HCT116 (cell line): Measurements from ENCODE around the gene DNAJB9. TPM values are rescaled to one million over a fixed set of nuclear protein-coding genes. Genes with fewer than 3 reads are reported as not detected.

Experiments
- ATAC-seq: fragments of 200-7000 bp; cut with Tn5 transposase; 2 replicates; pipeline ENCODE4 v1.9.1; 2020; ENCODE audit warnings: mild to moderate bottlenecking, moderate library complexity
- BruUV-seq: library from RNA; stranded (reverse); fragments of 400-500 nt; replicated peaks from 2 replicates; lab custom pipeline; 2021; lab: Mats Ljungman, UMichigan
- CTCF ChIA-PET: fragments of 300-600 bp; sonication (Branson Sonifier 250); formaldehyde crosslinking; loops from one replicate; lab custom pipeline; 2021; ENCODE audit warnings: antibody characterized with exemption; lab: Charles Lee
- POLR2A ChIA-PET: fragments of 300-600, 350-600 bp; sonication (Branson Sonifier 250); formaldehyde crosslinking; loops from one replicate; lab custom pipeline; 2021; ENCODE audit warnings: antibody characterized with exemption; lab: Charles Lee
- RAD21 ChIA-PET, 2 experiments: fragments of 300-600 bp; sonication (Branson Sonifier 250); formaldehyde crosslinking; loops; one replicate each; lab custom pipeline; 2023; ENCODE audit warnings: low total read pairs in 2 of 2; ENCODE audit not compliant: uncharacterized antibody in 2 of 2, unreplicated experiment in 2 of 2, low non-redundant PET in 1 of 2; lab: Charles Lee
- DNase-seq: peaks from one replicate; pipeline ENCODE4 v3.0.0-alpha.2; 2010; ENCODE audit warnings: low read depth, low spot score
- H2AFZ ChIP-seq: fragments of 200-600 bp; shearing (Covaris generic), sonication (generic); 2 replicates; pipeline ENCODE4 v1.6.1; 2017; ENCODE audit warnings: low read depth, mixed run types, mixed read lengths, antibody characterized with exemption, low read length; ENCODE audit not compliant: poor library complexity, severe bottlenecking
- H3K27ac ChIP-seq: 2 replicates; pipeline ENCODE4 v1.5.1; 2012; ENCODE audit warnings: low read depth, low read length
- H3K27me3 ChIP-seq: fragments of 200-600 bp; sonication (generic); 2 replicates; pipeline ENCODE4 v1.6.1; 2016; ENCODE audit warnings: mixed run types, low read length, mixed read lengths; ENCODE audit not compliant: insufficient read depth
- H3K36me3 ChIP-seq, 2 experiments: fragments of 200-500 bp in 1 of 2; fragments of 200-600 bp in 1 of 2; sonication (Bioruptor generic) in 1 of 2; sonication (generic) in 1 of 2; 2 replicates each; pipeline versions ENCODE4 v1.5.1 to v1.6.1; 2014 to 2016; ENCODE audit warnings: low read length in 2 of 2, inconsistent platforms in 1 of 2, mixed read lengths in 1 of 2, mixed run types in 1 of 2; ENCODE audit not compliant: insufficient read depth in 2 of 2, control insufficient read depth in 1 of 2
- H3K4me1 ChIP-seq, 2 experiments: fragments of 200-600 bp in 1 of 2; sonication (generic) in 1 of 2; 2 replicates each; pipeline versions ENCODE4 v1.5.1 to v1.6.1; 2012 to 2017; ENCODE audit warnings: low read length in 2 of 2, inconsistent platforms in 1 of 2, mild to moderate bottlenecking in 1 of 2, mixed read lengths in 1 of 2, mixed run types in 1 of 2, moderate library complexity in 1 of 2; ENCODE audit not compliant: insufficient read depth in 2 of 2, control insufficient read depth in 1 of 2
- H3K4me2 ChIP-seq: fragments of 200-600 bp; sonication (generic); 2 replicates; pipeline ENCODE4 v1.6.1; 2017; ENCODE audit warnings: mixed run types, low read length, mixed read lengths
- H3K4me3 ChIP-seq, 2 experiments: fragments of 200-600 bp in 1 of 2; sonication (generic) in 1 of 2; replicated peaks in 1 of 2; 2 replicates each; pipeline ENCODE4 v1.5.1; 2011 to 2016; ENCODE audit warnings: low read length in 2 of 2, control low read depth in 1 of 2, low read depth in 1 of 2, mild to moderate bottlenecking in 1 of 2, mixed read lengths in 1 of 2, mixed run types in 1 of 2
- H3K79me2 ChIP-seq: fragments of 200-600 bp; sonication (generic); 2 replicates; pipeline ENCODE4 v1.6.1; 2017; ENCODE audit warnings: mild to moderate bottlenecking, mixed run types, low read length, moderate library complexity, mixed read lengths; ENCODE audit not compliant: insufficient read depth
- H3K9ac ChIP-seq: fragments of 200-600 bp; sonication (generic); 2 replicates; pipeline ENCODE4 v1.6.1; 2016; ENCODE audit warnings: low read length, mixed read lengths
- H3K9me2 ChIP-seq: fragments of 200-600 bp; sonication (generic), shearing (Covaris generic); 2 replicates; pipeline ENCODE4 v1.6.1; 2017; ENCODE audit warnings: mixed run types, mild to moderate bottlenecking, moderate library complexity; ENCODE audit not compliant: insufficient read depth
- H3K9me3 ChIP-seq, 2 experiments: fragments of 200-500 bp in 1 of 2; fragments of 200-600 bp in 1 of 2; sonication (Bioruptor generic) in 1 of 2; sonication (generic) in 1 of 2; 2 replicates each; pipeline ENCODE4 v1.6.1; 2014 to 2017; ENCODE audit warnings: low read length in 2 of 2, mixed read lengths in 2 of 2, inconsistent platforms in 1 of 2, low read depth in 1 of 2, mild to moderate bottlenecking in 1 of 2, mixed run types in 1 of 2, moderate library complexity in 1 of 2; ENCODE audit not compliant: control insufficient read depth in 1 of 2, insufficient read depth in 1 of 2
- H4K20me1 ChIP-seq: fragments of 200-600 bp; sonication (generic), shearing (Covaris generic); 2 replicates; pipeline ENCODE4 v1.6.1; 2017; ENCODE audit warnings: mixed run types, mild to moderate bottlenecking, moderate library complexity; ENCODE audit not compliant: insufficient read depth
- CBX3 ChIP-seq: IDR thresholded peaks from 2 replicates; pipeline ENCODE4 v1.6.1; 2012; ENCODE audit warnings: low read depth
- CEBPB ChIP-seq: IDR thresholded peaks from 2 replicates; pipeline ENCODE4 v1.6.1; 2012; ENCODE audit warnings: low read depth
- EGR1 ChIP-seq: IDR thresholded peaks from 2 replicates; pipeline ENCODE4 v1.6.1; 2012; ENCODE audit warnings: low read depth
- ELF1 ChIP-seq: IDR thresholded peaks from 2 replicates; pipeline ENCODE4 v1.6.1; 2012; ENCODE audit warnings: low read depth, borderline replicate concordance
- EZH2 ChIP-seq: fragments of 200-600 bp; sonication (generic); IDR thresholded peaks from 2 replicates; pipeline ENCODE4 v1.6.1; 2017; ENCODE audit warnings: antibody characterized with exemption, mixed run types
- EZH2phosphoT487 ChIP-seq: fragments of 200-600 bp; IDR thresholded peaks from 2 replicates; pipeline ENCODE4 v1.6.1; 2018; ENCODE audit warnings: antibody characterized with exemption, borderline replicate concordance
- FOSL1 ChIP-seq: IDR thresholded peaks from 2 replicates; pipeline ENCODE4 v1.6.1; 2012; ENCODE audit warnings: low read depth
- JUND ChIP-seq: IDR thresholded peaks from 2 replicates; pipeline ENCODE4 v1.6.1; 2012
- POLR2A ChIP-seq: IDR thresholded peaks from 2 replicates; pipeline ENCODE4 v1.7.0; 2011; ENCODE audit warnings: borderline replicate concordance; ENCODE audit not compliant: insufficient read depth, insufficient read length; ENCODE audit errors: extremely low read depth
- POLR2AphosphoS5 ChIP-seq: IDR thresholded peaks from 2 replicates; pipeline ENCODE4 v1.6.1; 2011; ENCODE audit warnings: mild to moderate bottlenecking, low read depth, low read length, moderate library complexity
- SIN3A ChIP-seq: IDR thresholded peaks from 2 replicates; pipeline ENCODE4 v1.6.1; 2012; ENCODE audit warnings: low read depth
- SP1 ChIP-seq: IDR thresholded peaks from 2 replicates; pipeline ENCODE4 v1.6.1; 2012; ENCODE audit warnings: low read depth
- SRF ChIP-seq: IDR thresholded peaks from 2 replicates; pipeline ENCODE4 v1.6.1; 2012; ENCODE audit warnings: low read depth
- TCF7L2 ChIP-seq: IDR thresholded peaks from 2 replicates; pipeline ENCODE4 v1.7.0; 2011; ENCODE audit warnings: borderline replicate concordance, inconsistent platforms; ENCODE audit not compliant: insufficient read depth, insufficient read length; ENCODE audit errors: extremely low read depth
- YY1 ChIP-seq: IDR thresholded peaks from 2 replicates; pipeline ENCODE4 v1.6.1; 2011; ENCODE audit warnings: low read length, low read depth, moderate library complexity, mild to moderate bottlenecking; ENCODE audit not compliant: insufficient replicate concordance; ENCODE audit errors: extremely low read depth
- ZFX ChIP-seq: fragments of 450-650 bp; IDR thresholded peaks from 2 replicates; pipeline ENCODE4 v1.6.1; 2017
- ZNF274 ChIP-seq: fragments of 200-500 bp; sonication (Bioruptor generic); IDR thresholded peaks from 2 replicates; pipeline ENCODE4 v1.6.1; 2014; ENCODE audit warnings: mild to moderate bottlenecking, low read depth, low read length, inconsistent platforms
- intact Hi-C: fragments of 100-400 bp; cut with micrococcal nuclease; formaldehyde crosslinking; loops from 2 replicates; pipeline ENCODE4 v1.10.0; 2022
- total RNA-seq: library from RNA; stranded (reverse); gene quantifications from one replicate; pipeline ENCODE4 v1.2.1, GENCODE V29; 2021; ENCODE audit not compliant: unreplicated experiment
- TF ChIP-seq, protein P1 (sequence below), 3 experiments: fragments of 200-600 bp in 1 of 3; sonication (generic) in 1 of 3; IDR thresholded peaks in 2 of 3; conservative IDR thresholded peaks in 1 of 3; 2 replicates each; pipeline ENCODE4 v1.5.1; 2012 to 2017; ENCODE audit warnings: low read depth in 2 of 3, low read length in 2 of 3, antibody characterized with exemption in 1 of 3, borderline replicate concordance in 1 of 3, control low read depth in 1 of 3, mild to moderate bottlenecking in 1 of 3, mixed read lengths in 1 of 3, mixed run types in 1 of 3, moderate library complexity in 1 of 3; ENCODE audit not compliant: insufficient read depth in 1 of 3
- TF ChIP-seq, protein P2 (sequence below): IDR thresholded peaks from 2 replicates; pipeline ENCODE4 v1.6.1; 2011; ENCODE audit warnings: mild to moderate bottlenecking, low read length, moderate library complexity; ENCODE audit not compliant: insufficient replicate concordance; ENCODE audit errors: extremely low read depth
- TF ChIP-seq, protein P3 (sequence below): IDR thresholded peaks from 2 replicates; pipeline ENCODE4 v1.6.1; 2012

DNAJB9 gene
- total RNA-seq, 1 experiment from 2014 or later = 10.1 TPM

DNA sequence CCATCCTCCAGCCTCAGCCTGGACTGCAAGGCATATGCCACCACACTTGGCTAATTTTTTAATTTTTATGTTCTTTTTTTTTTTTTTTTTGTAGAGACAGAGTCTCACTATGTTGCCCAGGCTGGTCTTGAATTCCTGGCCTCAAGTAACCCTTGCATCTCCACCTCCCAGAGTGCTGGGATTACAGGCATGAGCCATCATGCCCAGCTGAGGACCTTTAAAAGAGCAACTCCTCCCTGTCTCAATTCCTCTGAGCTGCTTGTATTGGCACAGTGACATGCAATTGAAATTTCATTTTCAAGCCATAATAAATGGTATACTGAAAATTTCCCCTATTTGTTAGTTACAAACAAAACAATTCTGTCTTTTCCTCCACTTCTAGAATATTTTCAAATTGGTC lies 19.5 kb downstream of the DNAJB9 start:
- Histone ChIP-seq H3K9ac (no peak overlapping the region), H3K4me2 (no peak overlapping the region), H3K36me3 (no peaks in the 10 kb centered on the region), H4K20me1 (no peaks in the 10 kb centered on the region), H3K9me2 (no peaks in the 10 kb centered on the region), H3K9me3 (no peaks in the 10 kb centered on the region), H3K27me3 (no peaks in the 10 kb centered on the region), H2AFZ (no peak overlapping the region), H3K27ac (no peak overlapping the region), H3K79me2 (no peaks in the 10 kb centered on the region), H3K4me1 (no peaks in the 10 kb centered on the region), H3K4me3 (no peak overlapping the region)
- ChIA-PET POLR2A (no interaction called here), CTCF (no interaction called here), RAD21 (no interaction called here)
- DNase-seq (no peak), ATAC-seq (no peak)
- intact Hi-C loops = no loop called here
- TF ChIP-seq JUND = no peak
- TF ChIP-seq EZH2phosphoT487 = no peak
- no peak for TF ChIP-seq TCF7L2
- TF ChIP-seq, protein P1, sequence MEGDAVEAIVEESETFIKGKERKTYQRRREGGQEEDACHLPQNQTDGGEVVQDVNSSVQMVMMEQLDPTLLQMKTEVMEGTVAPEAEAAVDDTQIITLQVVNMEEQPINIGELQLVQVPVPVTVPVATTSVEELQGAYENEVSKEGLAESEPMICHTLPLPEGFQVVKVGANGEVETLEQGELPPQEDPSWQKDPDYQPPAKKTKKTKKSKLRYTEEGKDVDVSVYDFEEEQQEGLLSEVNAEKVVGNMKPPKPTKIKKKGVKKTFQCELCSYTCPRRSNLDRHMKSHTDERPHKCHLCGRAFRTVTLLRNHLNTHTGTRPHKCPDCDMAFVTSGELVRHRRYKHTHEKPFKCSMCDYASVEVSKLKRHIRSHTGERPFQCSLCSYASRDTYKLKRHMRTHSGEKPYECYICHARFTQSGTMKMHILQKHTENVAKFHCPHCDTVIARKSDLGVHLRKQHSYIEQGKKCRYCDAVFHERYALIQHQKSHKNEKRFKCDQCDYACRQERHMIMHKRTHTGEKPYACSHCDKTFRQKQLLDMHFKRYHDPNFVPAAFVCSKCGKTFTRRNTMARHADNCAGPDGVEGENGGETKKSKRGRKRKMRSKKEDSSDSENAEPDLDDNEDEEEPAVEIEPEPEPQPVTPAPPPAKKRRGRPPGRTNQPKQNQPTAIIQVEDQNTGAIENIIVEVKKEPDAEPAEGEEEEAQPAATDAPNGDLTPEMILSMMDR (IDR thresholded peaks at IDR 0.05 in 2 of 3, conservative IDR thresholded peaks at IDR 0.05 in 1 of 3; ENCODE audit: borderline replicate concordance in 1 of 3, insufficient read depth in 1 of 3, low read depth in 2 of 3, low read length in 2 of 3) = no peak
- no peak for TF ChIP-seq EZH2
- no peak for TF ChIP-seq SRF
- TF ChIP-seq POLR2A = no peak
- no peak for TF ChIP-seq ELF1
- no peak for TF ChIP-seq ZFX
- no peak for TF ChIP-seq SP1
- TF ChIP-seq, protein P2, sequence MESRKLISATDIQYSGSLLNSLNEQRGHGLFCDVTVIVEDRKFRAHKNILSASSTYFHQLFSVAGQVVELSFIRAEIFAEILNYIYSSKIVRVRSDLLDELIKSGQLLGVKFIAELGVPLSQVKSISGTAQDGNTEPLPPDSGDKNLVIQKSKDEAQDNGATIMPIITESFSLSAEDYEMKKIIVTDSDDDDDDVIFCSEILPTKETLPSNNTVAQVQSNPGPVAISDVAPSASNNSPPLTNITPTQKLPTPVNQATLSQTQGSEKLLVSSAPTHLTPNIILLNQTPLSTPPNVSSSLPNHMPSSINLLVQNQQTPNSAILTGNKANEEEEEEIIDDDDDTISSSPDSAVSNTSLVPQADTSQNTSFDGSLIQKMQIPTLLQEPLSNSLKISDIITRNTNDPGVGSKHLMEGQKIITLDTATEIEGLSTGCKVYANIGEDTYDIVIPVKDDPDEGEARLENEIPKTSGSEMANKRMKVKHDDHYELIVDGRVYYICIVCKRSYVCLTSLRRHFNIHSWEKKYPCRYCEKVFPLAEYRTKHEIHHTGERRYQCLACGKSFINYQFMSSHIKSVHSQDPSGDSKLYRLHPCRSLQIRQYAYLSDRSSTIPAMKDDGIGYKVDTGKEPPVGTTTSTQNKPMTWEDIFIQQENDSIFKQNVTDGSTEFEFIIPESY = no peak
- TF ChIP-seq CEBPB = no peak
- TF ChIP-seq, protein P3, sequence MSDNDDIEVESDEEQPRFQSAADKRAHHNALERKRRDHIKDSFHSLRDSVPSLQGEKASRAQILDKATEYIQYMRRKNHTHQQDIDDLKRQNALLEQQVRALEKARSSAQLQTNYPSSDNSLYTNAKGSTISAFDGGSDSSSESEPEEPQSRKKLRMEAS = no peak
- no peak for TF ChIP-seq ZNF274
- no peak for TF ChIP-seq CBX3
- TF ChIP-seq EGR1 = no peak
- TF ChIP-seq FOSL1 = no peak
- no peak for TF ChIP-seq SIN3A
- no peak for TF ChIP-seq POLR2AphosphoS5
- no peak for TF ChIP-seq YY1
- BruUV-seq = no TSS peak
